Dedifferentiated amniotic fluid mesenchymal stem cell (primary cell): ENCODE results near the gene AKR1C4.
"Not testable (repeated sequence)": the region's sequence is repeated elsewhere in the genome, so short reads cannot be mapped to it uniquely, and the experiment has no call there.

Source experiments
- DNase-seq: peaks from one replicate; pipeline ENCODE4 v3.0.0-alpha.2; 2016; ENCODE audit errors: extremely low spot score

The AKR1C4 gene

GRCh38 chr10:5206799-5207198 lies 10.2 kb downstream of the AKR1C4 start:
- DNase-seq = no peak

GRCh38 chr10:5209776-5210175 lies 13.1 kb downstream of the AKR1C4 start:
- not testable (repeated sequence) for DNase-seq

GRCh38 chr10:5210261-5210660 lies 13.6 kb downstream of the AKR1C4 start:
- not testable (repeated sequence) for DNase-seq

GRCh38 chr10:5211696-5212536 lies 15.3 kb downstream of the AKR1C4 start:
- DNase-seq = no peak

GRCh38 chr10:5216801-5217200 lies 20.2 kb downstream of the AKR1C4 start:
- DNase-seq = no peak

- no peak for DNase-seq
Observed at GRCh38 chr10:5219262-5219661, 22.6 kb downstream of the AKR1C4 start.

- not testable (repeated sequence) for DNase-seq
Observed at GRCh38 chr10:5222942-5223341, 26.3 kb downstream of the AKR1C4 start.

GRCh38 chr10:5229019-5229418 lies 32.4 kb downstream of the AKR1C4 start:
- no peak for DNase-seq

GRCh38 chr10:5233324-5233723 lies 36.7 kb downstream of the AKR1C4 start:
- DNase-seq = no peak

- DNase-seq = no peak
Observed at GRCh38 chr10:5234106-5234860, 37.6 kb downstream of the AKR1C4 start.

GRCh38 chr10:5237541-5237940 lies 40.9 kb downstream of the AKR1C4 start:
- DNase-seq = not testable (repeated sequence)

GRCh38 chr10:5242585-5242984 lies 45.9 kb downstream of the AKR1C4 start:
- DNase-seq = no peak

- no peak for DNase-seq
Observed at GRCh38 chr10:5243521-5243987, 46.9 kb downstream of the AKR1C4 start.

GRCh38 chr10:5252177-5253037 lies 55.8 kb downstream of the AKR1C4 start:
- no peak for DNase-seq

GRCh38 chr10:5254488-5254887 lies 57.9 kb downstream of the AKR1C4 start:
- no peak for DNase-seq

GRCh38 chr10:5257768-5258167 lies 61.1 kb downstream of the AKR1C4 start:
- DNase-seq = not testable (repeated sequence)

GRCh38 chr10:5259132-5259951 lies 62.7 kb downstream of the AKR1C4 start:
- DNase-seq = no peak

GRCh38 chr10:5259952-5260578 lies 63.4 kb downstream of the AKR1C4 start:
- no peak for DNase-seq

GRCh38 chr10:5260828-5261227 lies 64.2 kb downstream of the AKR1C4 start:
- no peak for DNase-seq

GRCh38 chr10:5265139-5265538 lies 68.5 kb downstream of the AKR1C4 start:
- DNase-seq = no peak

- no peak for DNase-seq
Observed at GRCh38 chr10:5266351-5266750, 69.7 kb downstream of the AKR1C4 start.
